OCI-LY3 (cell line): Measurements from ENCODE around the gene PDHX.

ENCODE experiments used
- EZH2phosphoT487 ChIP-seq: fragments of 200-600 bp; shearing (Covaris generic); IDR thresholded peaks from 2 replicates; pipeline ENCODE4 v1.6.1; 2018; ENCODE audit warnings: antibody characterized with exemption, mixed run types, low read depth
- TF ChIP-seq, protein P1 (sequence below): fragments of 200-600, 300-600 bp; sonication (generic); IDR thresholded peaks from 2 replicates; pipeline ENCODE4 v1.5.1; 2014; ENCODE audit warnings: antibody characterized with exemption, low read length, low read depth

DNA sequence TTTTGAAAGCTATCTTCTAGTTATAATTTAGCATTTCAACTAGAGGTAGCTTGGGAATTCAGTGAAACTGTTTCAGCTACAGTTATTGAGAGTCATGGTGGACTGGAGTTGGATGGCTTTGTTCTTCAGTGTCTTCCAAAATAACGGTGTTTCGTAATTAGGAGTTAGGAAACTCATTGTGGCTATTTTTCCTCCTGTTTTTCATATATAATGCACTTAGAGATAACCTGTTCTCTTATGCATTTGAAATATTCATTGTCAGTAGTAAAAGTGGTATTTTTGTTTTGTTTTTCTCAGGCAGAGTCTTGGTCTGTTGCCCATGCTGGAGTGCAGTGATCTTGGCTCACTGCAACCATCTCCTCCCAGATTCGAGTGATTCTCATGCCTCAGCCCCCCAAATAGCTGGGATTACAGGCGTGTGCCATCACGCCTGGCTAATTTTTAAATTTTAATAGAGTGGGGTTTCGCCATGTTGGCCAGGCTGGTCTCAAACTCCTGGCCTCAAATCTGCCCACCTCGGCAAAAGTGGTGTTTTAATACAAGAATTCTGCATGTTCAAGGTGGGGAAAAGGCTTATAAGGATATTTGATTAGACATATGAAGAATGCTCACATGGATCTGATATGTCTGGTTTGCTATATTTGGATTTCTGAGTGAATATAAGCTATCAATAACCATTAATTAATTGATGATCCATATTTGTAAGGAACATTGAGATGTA lies 12.7 kb downstream of the PDHX start:
- TF ChIP-seq, protein P1, sequence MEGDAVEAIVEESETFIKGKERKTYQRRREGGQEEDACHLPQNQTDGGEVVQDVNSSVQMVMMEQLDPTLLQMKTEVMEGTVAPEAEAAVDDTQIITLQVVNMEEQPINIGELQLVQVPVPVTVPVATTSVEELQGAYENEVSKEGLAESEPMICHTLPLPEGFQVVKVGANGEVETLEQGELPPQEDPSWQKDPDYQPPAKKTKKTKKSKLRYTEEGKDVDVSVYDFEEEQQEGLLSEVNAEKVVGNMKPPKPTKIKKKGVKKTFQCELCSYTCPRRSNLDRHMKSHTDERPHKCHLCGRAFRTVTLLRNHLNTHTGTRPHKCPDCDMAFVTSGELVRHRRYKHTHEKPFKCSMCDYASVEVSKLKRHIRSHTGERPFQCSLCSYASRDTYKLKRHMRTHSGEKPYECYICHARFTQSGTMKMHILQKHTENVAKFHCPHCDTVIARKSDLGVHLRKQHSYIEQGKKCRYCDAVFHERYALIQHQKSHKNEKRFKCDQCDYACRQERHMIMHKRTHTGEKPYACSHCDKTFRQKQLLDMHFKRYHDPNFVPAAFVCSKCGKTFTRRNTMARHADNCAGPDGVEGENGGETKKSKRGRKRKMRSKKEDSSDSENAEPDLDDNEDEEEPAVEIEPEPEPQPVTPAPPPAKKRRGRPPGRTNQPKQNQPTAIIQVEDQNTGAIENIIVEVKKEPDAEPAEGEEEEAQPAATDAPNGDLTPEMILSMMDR, result no peak
- TF ChIP-seq EZH2phosphoT487, result no peak
